Activated B cell treated with CpG ODN at 0.5 μM for 24 hours (primary cell): ENCODE data around the gene PRPH2. TPM values are rescaled to one million over a fixed set of nuclear protein-coding genes. Genes with fewer than 3 reads are reported as not detected.

Experiments used
- ATAC-seq: fragments of 200-7000 bp; cut with Tn5 transposase; one replicate; pipeline ENCODE4 v1.10.0; 2021; ENCODE audit warnings: low read depth, mild to moderate bottlenecking, moderate library complexity
- CTCF ChIA-PET: fragments of 350-600 bp; sonication (Branson Sonifier 250); formaldehyde crosslinking; loops from one replicate; lab custom pipeline; 2021; ENCODE audit warnings: antibody characterized with exemption; lab: Charles Lee
- POLR2A ChIA-PET: fragments of 350-600 bp; sonication (Branson Sonifier 250); formaldehyde crosslinking; loops from one replicate; lab custom pipeline; 2021; ENCODE audit warnings: antibody characterized with exemption; lab: Charles Lee
- DNase-seq: peaks from one replicate; pipeline ENCODE4 v3.0.0; 2022
- H3K27ac Mint-ChIP-seq: one replicate; pipeline ENCODE4 v1.8.0; 2020; ENCODE audit warnings: mixed read lengths
- H3K27me3 Mint-ChIP-seq: one replicate; pipeline ENCODE4 v1.8.0; 2021; ENCODE audit warnings: mixed read lengths
- H3K36me3 Mint-ChIP-seq: one replicate; pipeline ENCODE4 v1.8.0; 2021; ENCODE audit warnings: low read depth, mixed read lengths
- H3K4me1 Mint-ChIP-seq: one replicate; pipeline ENCODE4 v1.8.0; 2021; ENCODE audit warnings: mixed read lengths
- H3K4me3 Mint-ChIP-seq: one replicate; pipeline ENCODE4 v1.8.0; 2020; ENCODE audit warnings: mild to moderate bottlenecking, mixed read lengths
- H3K9me3 Mint-ChIP-seq: one replicate; pipeline ENCODE4 v1.8.0; 2020; ENCODE audit warnings: mixed read lengths
- CTCF ChIP-seq: fragments of 200-600 bp; IDR thresholded peaks from one replicate; pipeline ENCODE4 v1.8.0; 2022; ENCODE audit warnings: antibody characterized with exemption, mild to moderate bottlenecking
- intact Hi-C: fragments of 100-400 bp; cut with micrococcal nuclease; formaldehyde crosslinking; loops from one replicate; pipeline ENCODE4 v1.15.1; 2024
- total RNA-seq: library from RNA; stranded (reverse); gene quantifications from 2 replicates; pipeline ENCODE4 v1.2.3, GENCODE V29; 2022

PRPH2 gene
- total RNA-seq, 1 donor from 2014 or later = not detected

GRCh38 chr6:42727627-42728026, 5.2 kb upstream of the PRPH2 start:
- Mint-ChIP-seq H3K4me3 (peak overlapping the region; percentile 89), H3K36me3 (peaks cover 2% of the 10 kb centered on the region), H3K9me3 (no peaks in the 10 kb centered on the region), H3K27me3 (no peaks in the 10 kb centered on the region), H3K4me1 (peaks cover 19% of the 10 kb centered on the region), H3K27ac (peak overlapping the region; percentile 96)
- TF ChIP-seq CTCF = no peak
- ChIA-PET POLR2A (interaction anchor here (0.6 to 5.6 kb wide), 12 partner anchors 18 to 331 kb away, joined by 3 to 109 read pairs (median 6); partner anchors contain the start of genes BICRAL, KLC4, MRPL2 and PPP2R5D), CTCF (interaction anchor here (1.0 to 4.8 kb wide), 5 partner anchors 19 to 267 kb away, joined by 3 to 68 read pairs (median 5); partner anchors contain the start of gene TBCC)
- ATAC-seq = no peak
- intact Hi-C loops = loop anchor here (2.0 to 5.0 kb wide), 3 partner anchors 35 to 285 kb away; partner anchors contain the start of genes KLHDC3 and MEA1
- DNase-seq = no peak

- CTCF ChIA-PET = interaction anchor here (0.6 to 4.8 kb wide), 10 partner anchors 19 to 267 kb away, joined by 3 to 68 read pairs (median 4); partner anchors contain the start of gene TBCC
- Mint-ChIP-seq H3K27me3 (no peaks in the 10 kb centered on the region), H3K4me1 (peaks cover 19% of the 10 kb centered on the region), H3K4me3 (peak overlapping the region; percentile 89), H3K27ac (peak overlapping the region; percentile 96), H3K9me3 (no peaks in the 10 kb centered on the region), H3K36me3 (peaks cover 2% of the 10 kb centered on the region)
- no peak for TF ChIP-seq CTCF
- POLR2A ChIA-PET = interaction anchor here (0.6 to 5.6 kb wide), 16 partner anchors 19 to 893 kb away, joined by 3 to 109 read pairs (median 6); partner anchors contain the start of genes BICRAL, CNPY3, KLC4 and MRPL2
- ATAC-seq (no peak), DNase-seq (peak; percentile 40)
- intact Hi-C loops = loop anchor here (2.0 to 5.0 kb wide), 3 partner anchors 35 to 285 kb away; partner anchors contain the start of genes KLHDC3 and MEA1
Observed at GRCh38 chr6:42727087-42727611, 4.8 kb upstream of the PRPH2 start.

GRCh38 chr6:42726485-42727086, 4.2 kb upstream of the PRPH2 start:
- intact Hi-C loops = loop anchor here (1.0 to 5.0 kb wide), 8 partner anchors 20 to 286 kb away; partner anchors contain the start of genes BICRAL, KLHDC3, MEA1 and RPL7L1
- Mint-ChIP-seq H3K4me1 (peaks cover 19% of the 10 kb centered on the region), H3K27me3 (no peaks in the 10 kb centered on the region), H3K36me3 (peaks cover 2% of the 10 kb centered on the region), H3K27ac (peak overlapping the region; percentile 96), H3K9me3 (no peaks in the 10 kb centered on the region), H3K4me3 (peak overlapping the region; percentile 89)
- ATAC-seq (peak; percentile 98), DNase-seq (no peak)
- POLR2A ChIA-PET = interaction anchor here (0.6 to 5.6 kb wide), 17 partner anchors 19 to 894 kb away, joined by 3 to 109 read pairs (median 6); partner anchors contain the start of genes BICRAL, CNPY3, CUL7 and KLC4
- peak; percentile 84 for TF ChIP-seq CTCF
- CTCF ChIA-PET = interaction anchor here (0.5 to 4.8 kb wide), 17 partner anchors 20 to 268 kb away, joined by 3 to 68 read pairs (median 3); partner anchors contain the start of gene TBCC

GRCh38 chr6:42726026-42726425, 3.6 kb upstream of the PRPH2 start:
- TF ChIP-seq CTCF = no peak
- peak overlapping the region; percentile 96 for H3K27ac Mint-ChIP-seq
- ChIA-PET POLR2A (interaction anchor here (0.6 to 5.6 kb wide), 13 partner anchors 20 to 328 kb away, joined by 3 to 109 read pairs (median 7); partner anchors contain the start of genes BICRAL, CNPY3, CUL7 and RPL7L1), CTCF (interaction anchor here (0.5 to 4.8 kb wide), 16 partner anchors 10 to 174 kb away, joined by 3 to 68 read pairs (median 3); partner anchors contain the start of gene TBCC)
- DNase-seq = no peak
- H3K27me3 Mint-ChIP-seq = peaks cover 3% of the 10 kb centered on the region
- ATAC-seq = no peak
- H3K4me1 Mint-ChIP-seq = peaks cover 19% of the 10 kb centered on the region
- intact Hi-C loops = loop anchor here (1.0 to 5.0 kb wide), 8 partner anchors 20 to 286 kb away; partner anchors contain the start of genes BICRAL, KLHDC3, MEA1 and RPL7L1
- H3K4me3 Mint-ChIP-seq = peak overlapping the region; percentile 89
- H3K9me3 Mint-ChIP-seq = no peaks in the 10 kb centered on the region
- peaks cover 2% of the 10 kb centered on the region for H3K36me3 Mint-ChIP-seq
